WTC11 (cell line): Measurements from ENCODE around the gene SIPA1L2. TPM values are rescaled to one million over a fixed set of nuclear protein-coding genes. Genes with fewer than 3 reads are reported as not detected.

ENCODE experiments used
- ATAC-seq: fragments of 200-7000 bp; cut with Tn5 transposase; 2 replicates; pipeline ENCODE4 v1.10.0; 2021; ENCODE audit warnings: mild to moderate bottlenecking, moderate library complexity
- CTCF ChIA-PET: fragments of 300-600 bp; sonication (Branson Sonifier 250); formaldehyde crosslinking; loops from one replicate; lab custom pipeline; 2021; ENCODE audit warnings: antibody characterized with exemption; lab: Charles Lee
- POLR2A ChIA-PET: fragments of 350-600 bp; sonication (Branson Sonifier 250); formaldehyde crosslinking; loops from one replicate; lab custom pipeline; 2021; ENCODE audit warnings: antibody characterized with exemption; lab: Charles Lee
- DNase-seq: peaks from one replicate; pipeline ENCODE4 v3.0.0; 2021; ENCODE audit warnings: low spot score
- H3K27ac Mint-ChIP-seq: 2 replicates; pipeline ENCODE4 v1.8.0; 2021; ENCODE audit warnings: mixed read lengths
- H3K27me3 Mint-ChIP-seq: 2 replicates; pipeline ENCODE4 v1.8.0; 2021; ENCODE audit warnings: low read depth, mild to moderate bottlenecking, moderate library complexity, mixed read lengths
- H3K36me3 Mint-ChIP-seq: 2 replicates; pipeline ENCODE4 v1.8.0; 2021; ENCODE audit warnings: mixed read lengths
- H3K4me1 Mint-ChIP-seq: 2 replicates; pipeline ENCODE4 v1.8.0; 2022; ENCODE audit warnings: mixed read lengths
- H3K4me3 Mint-ChIP-seq: 2 replicates; pipeline ENCODE4 v1.8.0; 2021; ENCODE audit warnings: mild to moderate bottlenecking, moderate library complexity, mixed read lengths
- H3K9me3 Mint-ChIP-seq: 2 replicates; pipeline ENCODE4 v1.8.0; 2021; ENCODE audit warnings: mixed read lengths
- CBFB ChIP-seq: sonication (generic); formaldehyde crosslinking; IDR thresholded peaks from 2 replicates; pipeline ENCODE4 v1.8.1; 2022; ENCODE audit warnings: mild to moderate bottlenecking, low read depth, missing genetic modification reagents
- ESRRA ChIP-seq: sonication (generic); formaldehyde crosslinking; IDR thresholded peaks from 2 replicates; pipeline ENCODE4 v1.8.1; 2022; ENCODE audit warnings: mild to moderate bottlenecking, missing genetic modification reagents, borderline replicate concordance
- FOXP1 ChIP-seq: sonication (generic); formaldehyde crosslinking; IDR thresholded peaks from 2 replicates; pipeline ENCODE4 v1.8.0; 2022; ENCODE audit warnings: missing genetic modification reagents, mild to moderate bottlenecking, moderate library complexity, borderline replicate concordance
- GRHL2 ChIP-seq: fragments of 250-450 bp; sonication (Bioruptor Pico); IDR thresholded peaks from 2 replicates; pipeline ENCODE4 v1.8.0; 2022; ENCODE audit warnings: mild to moderate bottlenecking, moderate library complexity; ENCODE audit not compliant: insufficient replicate concordance, severe bottlenecking
- IRF2 ChIP-seq: sonication (generic); formaldehyde crosslinking; IDR thresholded peaks from 2 replicates; pipeline ENCODE4 v1.8.0; 2022; ENCODE audit warnings: low read depth, missing genetic modification reagents, borderline replicate concordance
- MXD4 ChIP-seq: fragments of 250-450 bp; sonication (Bioruptor Pico); IDR thresholded peaks from 2 replicates; pipeline ENCODE4 v1.8.0; 2021; ENCODE audit warnings: mild to moderate bottlenecking, moderate library complexity, borderline replicate concordance
- NR1H2 ChIP-seq: sonication (generic); formaldehyde crosslinking; IDR thresholded peaks from 2 replicates; pipeline ENCODE4 v1.9.0; 2021; ENCODE audit warnings: mild to moderate bottlenecking, moderate library complexity, missing genetic modification reagents
- OVOL2 ChIP-seq: fragments of 250-450 bp; sonication (Bioruptor Pico); IDR thresholded peaks from 2 replicates; pipeline ENCODE4 v1.9.0; 2021; ENCODE audit warnings: mild to moderate bottlenecking, borderline replicate concordance
- TEAD1 ChIP-seq: sonication (generic); formaldehyde crosslinking; IDR thresholded peaks from 2 replicates; pipeline ENCODE4 v1.8.0; 2022; ENCODE audit warnings: mild to moderate bottlenecking, missing genetic modification reagents
- ZBTB21 ChIP-seq: sonication (generic); formaldehyde crosslinking; IDR thresholded peaks from 2 replicates; pipeline ENCODE4 v1.8.1; 2023; ENCODE audit warnings: mild to moderate bottlenecking, missing genetic modification reagents, borderline replicate concordance
- ZNF396 ChIP-seq: fragments of 250-450 bp; sonication (Bioruptor Pico); IDR thresholded peaks from 2 replicates; pipeline ENCODE4 v1.8.0; 2021; ENCODE audit warnings: mild to moderate bottlenecking, moderate library complexity, borderline replicate concordance
- total RNA-seq: library from RNA; stranded (reverse); gene quantifications from 3 replicates; pipeline ENCODE4 v1.2.3, GENCODE V29; 2021
- TF ChIP-seq, protein P1 (sequence below): sonication (generic); formaldehyde crosslinking; IDR thresholded peaks from 2 replicates; pipeline ENCODE4 v1.8.1; 2023; ENCODE audit warnings: mild to moderate bottlenecking, missing genetic modification reagents, moderate library complexity
- TF ChIP-seq, protein P2 (sequence below): sonication (generic); formaldehyde crosslinking; IDR thresholded peaks from 2 replicates; pipeline ENCODE4 v1.8.1; 2023; ENCODE audit warnings: mild to moderate bottlenecking, moderate library complexity, missing genetic modification reagents
- TF ChIP-seq, protein P3 (sequence below): fragments of 250-450 bp; sonication (Bioruptor Pico); conservative IDR thresholded peaks from 2 replicates; pipeline ENCODE4 v1.9.0; 2021; ENCODE audit warnings: mild to moderate bottlenecking
- TF ChIP-seq, protein P4 (sequence below): sonication (generic); formaldehyde crosslinking; IDR thresholded peaks from 2 replicates; pipeline ENCODE4 v1.8.0; 2023; ENCODE audit warnings: missing genetic modification reagents, mild to moderate bottlenecking, borderline replicate concordance
- TF ChIP-seq, protein P5 (sequence below): fragments of 250-450 bp; sonication (Bioruptor Pico); IDR thresholded peaks from 2 replicates; pipeline ENCODE4 v1.9.0; 2021; ENCODE audit warnings: mild to moderate bottlenecking
- TF ChIP-seq, protein P6 (sequence below): sonication (generic); formaldehyde crosslinking; IDR thresholded peaks from 2 replicates; pipeline ENCODE4 v1.8.0; 2022; ENCODE audit warnings: mild to moderate bottlenecking, missing genetic modification reagents
- TF ChIP-seq, protein P7 (sequence below): fragments of 250-450 bp; sonication (Bioruptor Pico); IDR thresholded peaks from 2 replicates; pipeline ENCODE4 v1.9.0; 2021; ENCODE audit warnings: moderate library complexity, mild to moderate bottlenecking, inconsistent platforms, borderline replicate concordance

SIPA1L2 gene
- total RNA-seq, 1 experiment from 2014 or later, result 14.3 TPM

DNA sequence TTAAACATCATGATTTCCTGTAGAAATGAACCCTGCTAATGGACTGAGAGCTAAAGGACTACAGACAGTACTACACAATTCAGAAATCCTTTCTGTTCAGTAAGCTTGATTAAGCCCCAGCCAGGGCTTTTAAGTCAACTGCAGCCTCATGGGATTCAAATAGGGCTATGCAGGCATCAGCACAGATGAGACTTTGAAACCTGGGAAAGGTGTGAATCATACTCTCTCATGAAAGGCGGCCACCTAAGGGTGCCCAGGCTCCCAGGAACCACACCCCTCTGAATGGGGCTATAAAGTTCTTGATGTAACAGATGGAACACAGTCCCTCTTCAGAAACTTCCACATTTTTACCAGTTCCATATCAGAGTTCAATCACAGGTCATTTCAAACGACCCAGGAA, 7.6 kb downstream of the SIPA1L2 start (continued):
- TF ChIP-seq OVOL2 (CRISPR knock-in tag) (no peak), ZBTB21 (CRISPR knock-in tag) (no peak), FOXP1 (CRISPR knock-in tag) (no peak), TEAD1 (CRISPR knock-in tag) (no peak), ZNF396 (CRISPR knock-in tag) (no peak), CBFB (CRISPR knock-in tag) (no peak), NR1H2 (CRISPR knock-in tag) (no peak), GRHL2 (no peak), MXD4 (no peak)
- TF ChIP-seq, protein P1, sequence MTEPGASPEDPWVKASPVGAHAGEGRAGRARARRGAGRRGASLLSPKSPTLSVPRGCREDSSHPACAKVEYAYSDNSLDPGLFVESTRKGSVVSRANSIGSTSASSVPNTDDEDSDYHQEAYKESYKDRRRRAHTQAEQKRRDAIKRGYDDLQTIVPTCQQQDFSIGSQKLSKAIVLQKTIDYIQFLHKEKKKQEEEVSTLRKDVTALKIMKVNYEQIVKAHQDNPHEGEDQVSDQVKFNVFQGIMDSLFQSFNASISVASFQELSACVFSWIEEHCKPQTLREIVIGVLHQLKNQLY (CRISPR knock-in tag), result no peak
- TF ChIP-seq, protein P2, sequence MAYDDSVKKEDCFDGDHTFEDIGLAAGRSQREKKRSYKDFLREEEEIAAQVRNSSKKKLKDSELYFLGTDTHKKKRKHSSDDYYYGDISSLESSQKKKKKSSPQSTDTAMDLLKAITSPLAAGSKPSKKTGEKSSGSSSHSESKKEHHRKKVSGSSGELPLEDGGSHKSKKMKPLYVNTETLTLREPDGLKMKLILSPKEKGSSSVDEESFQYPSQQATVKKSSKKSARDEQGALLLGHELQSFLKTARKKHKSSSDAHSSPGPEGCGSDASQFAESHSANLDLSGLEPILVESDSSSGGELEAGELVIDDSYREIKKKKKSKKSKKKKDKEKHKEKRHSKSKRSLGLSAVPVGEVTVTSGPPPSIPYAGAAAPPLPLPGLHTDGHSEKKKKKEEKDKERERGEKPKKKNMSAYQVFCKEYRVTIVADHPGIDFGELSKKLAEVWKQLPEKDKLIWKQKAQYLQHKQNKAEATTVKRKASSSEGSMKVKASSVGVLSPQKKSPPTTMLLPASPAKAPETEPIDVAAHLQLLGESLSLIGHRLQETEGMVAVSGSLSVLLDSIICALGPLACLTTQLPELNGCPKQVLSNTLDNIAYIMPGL (CRISPR knock-in tag), result no peak
- TF ChIP-seq, protein P3, sequence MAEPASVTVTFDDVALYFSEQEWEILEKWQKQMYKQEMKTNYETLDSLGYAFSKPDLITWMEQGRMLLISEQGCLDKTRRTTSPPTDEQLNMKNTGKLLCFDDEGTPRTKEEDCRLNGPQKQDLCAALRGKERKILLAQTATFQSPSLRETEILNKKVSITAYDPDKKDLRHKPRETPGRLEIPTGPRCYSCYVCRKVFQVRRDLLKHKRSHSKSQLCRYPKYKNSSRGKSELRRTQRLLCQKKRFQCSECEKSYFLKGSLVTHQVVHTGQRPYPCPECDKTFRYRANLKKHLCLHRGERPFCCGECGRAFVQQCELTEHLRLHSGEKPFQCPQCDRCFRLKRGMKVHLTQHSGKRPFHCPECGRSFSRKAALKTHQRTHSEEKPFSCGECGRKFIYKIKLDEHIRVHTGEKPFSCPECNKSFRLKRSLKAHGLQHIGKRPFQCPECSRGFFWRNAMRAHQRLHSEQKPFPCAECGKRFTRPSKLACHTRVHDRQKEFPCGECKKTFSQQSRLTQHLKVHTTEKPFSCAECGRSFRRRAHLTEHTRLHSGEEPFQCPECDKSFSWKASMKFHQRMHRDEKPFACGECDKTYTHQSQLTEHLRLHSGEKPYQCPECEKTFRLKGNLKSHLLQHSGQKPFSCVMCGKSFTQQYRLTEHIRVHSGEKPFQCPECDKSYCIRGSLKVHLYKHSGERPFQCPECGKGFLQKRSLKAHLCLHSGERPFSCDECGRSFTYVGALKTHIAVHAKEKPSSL (CRISPR knock-in tag), result no peak
- TF ChIP-seq, protein P4, sequence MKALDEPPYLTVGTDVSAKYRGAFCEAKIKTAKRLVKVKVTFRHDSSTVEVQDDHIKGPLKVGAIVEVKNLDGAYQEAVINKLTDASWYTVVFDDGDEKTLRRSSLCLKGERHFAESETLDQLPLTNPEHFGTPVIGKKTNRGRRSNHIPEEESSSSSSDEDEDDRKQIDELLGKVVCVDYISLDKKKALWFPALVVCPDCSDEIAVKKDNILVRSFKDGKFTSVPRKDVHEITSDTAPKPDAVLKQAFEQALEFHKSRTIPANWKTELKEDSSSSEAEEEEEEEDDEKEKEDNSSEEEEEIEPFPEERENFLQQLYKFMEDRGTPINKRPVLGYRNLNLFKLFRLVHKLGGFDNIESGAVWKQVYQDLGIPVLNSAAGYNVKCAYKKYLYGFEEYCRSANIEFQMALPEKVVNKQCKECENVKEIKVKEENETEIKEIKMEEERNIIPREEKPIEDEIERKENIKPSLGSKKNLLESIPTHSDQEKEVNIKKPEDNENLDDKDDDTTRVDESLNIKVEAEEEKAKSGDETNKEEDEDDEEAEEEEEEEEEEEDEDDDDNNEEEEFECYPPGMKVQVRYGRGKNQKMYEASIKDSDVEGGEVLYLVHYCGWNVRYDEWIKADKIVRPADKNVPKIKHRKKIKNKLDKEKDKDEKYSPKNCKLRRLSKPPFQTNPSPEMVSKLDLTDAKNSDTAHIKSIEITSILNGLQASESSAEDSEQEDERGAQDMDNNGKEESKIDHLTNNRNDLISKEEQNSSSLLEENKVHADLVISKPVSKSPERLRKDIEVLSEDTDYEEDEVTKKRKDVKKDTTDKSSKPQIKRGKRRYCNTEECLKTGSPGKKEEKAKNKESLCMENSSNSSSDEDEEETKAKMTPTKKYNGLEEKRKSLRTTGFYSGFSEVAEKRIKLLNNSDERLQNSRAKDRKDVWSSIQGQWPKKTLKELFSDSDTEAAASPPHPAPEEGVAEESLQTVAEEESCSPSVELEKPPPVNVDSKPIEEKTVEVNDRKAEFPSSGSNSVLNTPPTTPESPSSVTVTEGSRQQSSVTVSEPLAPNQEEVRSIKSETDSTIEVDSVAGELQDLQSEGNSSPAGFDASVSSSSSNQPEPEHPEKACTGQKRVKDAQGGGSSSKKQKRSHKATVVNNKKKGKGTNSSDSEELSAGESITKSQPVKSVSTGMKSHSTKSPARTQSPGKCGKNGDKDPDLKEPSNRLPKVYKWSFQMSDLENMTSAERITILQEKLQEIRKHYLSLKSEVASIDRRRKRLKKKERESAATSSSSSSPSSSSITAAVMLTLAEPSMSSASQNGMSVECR (CRISPR knock-in tag), result no peak
- TF ChIP-seq, protein P5, sequence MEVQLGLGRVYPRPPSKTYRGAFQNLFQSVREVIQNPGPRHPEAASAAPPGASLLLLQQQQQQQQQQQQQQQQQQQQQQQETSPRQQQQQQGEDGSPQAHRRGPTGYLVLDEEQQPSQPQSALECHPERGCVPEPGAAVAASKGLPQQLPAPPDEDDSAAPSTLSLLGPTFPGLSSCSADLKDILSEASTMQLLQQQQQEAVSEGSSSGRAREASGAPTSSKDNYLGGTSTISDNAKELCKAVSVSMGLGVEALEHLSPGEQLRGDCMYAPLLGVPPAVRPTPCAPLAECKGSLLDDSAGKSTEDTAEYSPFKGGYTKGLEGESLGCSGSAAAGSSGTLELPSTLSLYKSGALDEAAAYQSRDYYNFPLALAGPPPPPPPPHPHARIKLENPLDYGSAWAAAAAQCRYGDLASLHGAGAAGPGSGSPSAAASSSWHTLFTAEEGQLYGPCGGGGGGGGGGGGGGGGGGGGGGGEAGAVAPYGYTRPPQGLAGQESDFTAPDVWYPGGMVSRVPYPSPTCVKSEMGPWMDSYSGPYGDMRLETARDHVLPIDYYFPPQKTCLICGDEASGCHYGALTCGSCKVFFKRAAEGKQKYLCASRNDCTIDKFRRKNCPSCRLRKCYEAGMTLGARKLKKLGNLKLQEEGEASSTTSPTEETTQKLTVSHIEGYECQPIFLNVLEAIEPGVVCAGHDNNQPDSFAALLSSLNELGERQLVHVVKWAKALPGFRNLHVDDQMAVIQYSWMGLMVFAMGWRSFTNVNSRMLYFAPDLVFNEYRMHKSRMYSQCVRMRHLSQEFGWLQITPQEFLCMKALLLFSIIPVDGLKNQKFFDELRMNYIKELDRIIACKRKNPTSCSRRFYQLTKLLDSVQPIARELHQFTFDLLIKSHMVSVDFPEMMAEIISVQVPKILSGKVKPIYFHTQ, result no peak
- TF ChIP-seq, all 79 proteins: peak for 0

DNA sequence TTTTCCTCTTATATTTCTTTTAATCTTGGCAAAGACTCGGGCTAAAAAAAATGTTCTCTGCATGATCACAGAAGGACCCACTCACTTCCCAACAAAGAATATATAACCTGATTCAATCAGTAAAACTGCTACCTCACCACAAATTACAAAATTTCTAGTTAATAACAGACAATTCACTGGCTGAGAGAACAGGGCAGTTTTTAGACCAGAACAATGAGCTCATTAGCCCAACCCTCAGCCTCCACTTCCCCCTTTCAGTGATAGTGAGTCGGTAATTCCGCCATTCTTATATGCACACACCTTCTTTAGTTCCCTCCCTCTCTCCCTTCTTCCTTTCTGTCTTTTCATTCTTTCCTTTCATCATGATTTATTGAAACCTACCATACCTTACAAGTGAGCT, 8.9 kb downstream of the SIPA1L2 start:
- Mint-ChIP-seq H3K4me1 (peaks cover 89% of the 10 kb centered on the region), H3K36me3 (no peaks in the 10 kb centered on the region), H3K9me3 (no peaks in the 10 kb centered on the region), H3K27me3 (no peaks in the 10 kb centered on the region; the same call in 1 of the 2 replicates), H3K4me3 (no peak overlapping the region), H3K27ac (peak overlapping the region; percentile 35; the same call in 1 of the 2 replicates)
- DNase-seq (no peak), ATAC-seq (no peak)
- ChIA-PET POLR2A (no interaction called here), CTCF (interaction anchor here (1.1 to 1.3 kb wide), 2 partner anchors 9 kb away, joined by 4 to 5 read pairs; partner anchors contain the start of gene SIPA1L2)
- TF ChIP-seq IRF2, result no peak
- TF ChIP-seq, protein P6, sequence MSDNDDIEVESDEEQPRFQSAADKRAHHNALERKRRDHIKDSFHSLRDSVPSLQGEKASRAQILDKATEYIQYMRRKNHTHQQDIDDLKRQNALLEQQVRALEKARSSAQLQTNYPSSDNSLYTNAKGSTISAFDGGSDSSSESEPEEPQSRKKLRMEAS, result no peak
- TF ChIP-seq ESRRA (CRISPR knock-in tag), result no peak
- TF ChIP-seq, protein P7, sequence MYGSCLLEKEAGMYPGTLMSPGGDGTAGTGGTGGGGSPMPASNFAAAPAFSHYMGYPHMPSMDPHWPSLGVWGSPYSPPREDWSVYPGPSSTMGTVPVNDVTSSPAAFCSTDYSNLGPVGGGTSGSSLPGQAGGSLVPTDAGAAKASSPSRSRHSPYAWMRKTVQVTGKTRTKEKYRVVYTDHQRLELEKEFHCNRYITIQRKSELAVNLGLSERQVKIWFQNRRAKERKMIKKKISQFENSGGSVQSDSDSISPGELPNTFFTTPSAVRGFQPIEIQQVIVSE, result no peak
- TF ChIP-seq, protein P3 (CRISPR knock-in tag), result no peak
